Naive thymus-derived CD4-positive, alpha-beta T cell (primary cell): Measurements from ENCODE around the gene PTPRM. TPM values are rescaled to one million over a fixed set of nuclear protein-coding genes. Genes with fewer than 3 reads are reported as not detected.

ENCODE experiments used
- ATAC-seq: fragments of 150-1000 bp; cut with Tn5 transposase; 2 replicates; pipeline ENCODE4 v1.10.0; 2021; ENCODE audit warnings: mild to moderate bottlenecking, moderate library complexity
- CTCF ChIA-PET: fragments of 350-600 bp; sonication (Branson Sonifier 250); formaldehyde crosslinking; loops from one replicate; lab custom pipeline; 2021; ENCODE audit warnings: antibody characterized with exemption; lab: Charles Lee
- POLR2A ChIA-PET: fragments of 350-600 bp; sonication (Branson Sonifier 250); formaldehyde crosslinking; loops from one replicate; lab custom pipeline; 2021; ENCODE audit warnings: antibody characterized with exemption, inconsistent platforms; lab: Charles Lee
- DNase-seq, 9 donors: peaks; one replicate each; pipeline versions ENCODE4 v3.0.0 to v3.0.0-alpha.2; 2020 to 2022; ENCODE audit warnings: mixed read lengths in 1 of 9
- H3K27ac ChIP-seq: one replicate; pipeline ENCODE4 v1.7.0; 2013; ENCODE audit warnings: mild to moderate bottlenecking, low read depth, low read length, moderate library complexity
- H3K27me3 ChIP-seq, 2 donors: one replicate each; pipeline ENCODE4 v1.7.0; 2013; ENCODE audit warnings: low read length in 2 of 2, mild to moderate bottlenecking in 2 of 2, moderate library complexity in 2 of 2; ENCODE audit not compliant: control insufficient read depth in 2 of 2, insufficient read depth in 2 of 2
- H3K36me3 ChIP-seq, 3 experiments: 1 replicate in 2 of 3; 2 replicates in 1 of 3; pipeline ENCODE4 v1.7.0; 2013; ENCODE audit warnings: low read length in 3 of 3, mild to moderate bottlenecking in 3 of 3, moderate library complexity in 1 of 3; ENCODE audit not compliant: insufficient read depth in 3 of 3, control insufficient read depth in 2 of 3
- H3K4me1 ChIP-seq, 2 donors: one replicate each; pipeline ENCODE4 v1.7.0; 2013; ENCODE audit warnings: low read length in 2 of 2, mild to moderate bottlenecking in 2 of 2, moderate library complexity in 1 of 2; ENCODE audit not compliant: control insufficient read depth in 2 of 2, insufficient read depth in 2 of 2
- H3K4me3 ChIP-seq: 2 replicates; pipeline ENCODE4 v1.7.0; 2013; ENCODE audit warnings: mild to moderate bottlenecking, low read length
- H3K9me3 ChIP-seq, 3 experiments: 1 replicate in 2 of 3; 2 replicates in 1 of 3; pipeline ENCODE4 v1.7.0; 2013; ENCODE audit warnings: low read length in 3 of 3; ENCODE audit not compliant: control insufficient read depth in 2 of 3
- H3K27ac Mint-ChIP-seq, 9 donors: one replicate each; pipeline ENCODE4 v1.8.0; 2020 to 2022; ENCODE audit warnings: mixed read lengths in 9 of 9, mild to moderate bottlenecking in 8 of 9, moderate library complexity in 5 of 9, inconsistent platforms in 2 of 9
- H3K27me3 Mint-ChIP-seq, 5 donors: one replicate each; pipeline ENCODE4 v1.8.0; 2021 to 2022; ENCODE audit warnings: mixed read lengths in 5 of 5, mild to moderate bottlenecking in 1 of 5
- H3K36me3 Mint-ChIP-seq, 5 donors: one replicate each; pipeline ENCODE4 v1.8.0; 2020 to 2022; ENCODE audit warnings: mixed read lengths in 5 of 5, mild to moderate bottlenecking in 3 of 5, inconsistent platforms in 1 of 5
- H3K4me1 Mint-ChIP-seq, 7 donors: one replicate each; pipeline ENCODE4 v1.8.0; 2020 to 2022; ENCODE audit warnings: mixed read lengths in 7 of 7, mild to moderate bottlenecking in 3 of 7, inconsistent platforms in 1 of 7
- H3K4me3 Mint-ChIP-seq, 10 donors: one replicate each; pipeline ENCODE4 v1.8.0; 2020 to 2022; ENCODE audit warnings: mild to moderate bottlenecking in 10 of 10, mixed read lengths in 10 of 10, moderate library complexity in 6 of 10, inconsistent platforms in 2 of 10
- H3K9me3 Mint-ChIP-seq, 11 donors: one replicate each; pipeline ENCODE4 v1.8.0; 2020 to 2022; ENCODE audit warnings: mixed read lengths in 11 of 11, mild to moderate bottlenecking in 4 of 11, inconsistent platforms in 1 of 11, moderate library complexity in 1 of 11
- intact Hi-C, 2 donors: fragments of 100-400 bp; cut with micrococcal nuclease; formaldehyde crosslinking; loops; one replicate each; pipeline ENCODE4 v1.15.1; 2023
- polyA plus RNA-seq, 2 donors: library from polyadenylated mRNA; unstranded; fragments of 300-500 nt; fragmentation: Illumina TruSeq; gene quantifications; one replicate each; pipeline ENCODE4 v1.2.3, GENCODE V29; 2021
- total RNA-seq, 6 experiments: library from RNA in 5 of 6; stranded (reverse) in 5 of 6; gene quantifications; 1 replicate in 5 of 6; 2 replicates in 1 of 6; pipeline ENCODE4 v1.2.3 and lab custom pipeline; 2021 to 2026

The PTPRM gene
- total and polyA plus RNA-seq, 7 experiments from 2014 or later: 3.8 to 21.2 (median 8.4) TPM

- ATAC-seq: no peak
- Histone ChIP-seq H3K4me1 (no peaks in the 10 kb centered on the region), H3K4me3 (no peak overlapping the region), H3K9me3 (no peaks in the 10 kb centered on the region), H3K27ac (no peak overlapping the region), H3K36me3 (no peaks in the 10 kb centered on the region), H3K27me3 (no peaks in the 10 kb centered on the region)
- Mint-ChIP-seq H3K27ac (no peak overlapping the region), H3K27me3 (no peaks in the 10 kb centered on the region), H3K4me3 (no peak overlapping the region), H3K4me1 (no peaks in the 10 kb centered on the region), H3K9me3 (peaks cover 0 to 2% (median 0%) of the 10 kb centered on the region in 11 donors), H3K36me3 (peaks cover 0 to 30% (median 8%) of the 10 kb centered on the region in 5 donors)
- ChIA-PET POLR2A (no interaction called here), CTCF (no interaction called here)
- no peak for DNase-seq
- intact Hi-C loops: no loop called here
Measured at GRCh38 chr18:8249811-8250210, 682.7 kb downstream of the PTPRM start.

GRCh38 chr18:8252371-8252770, 685.3 kb downstream of the PTPRM start:
- Mint-ChIP-seq H3K27ac (no peak overlapping the region), H3K36me3 (peaks cover 0 to 32% (median 8%) of the 10 kb centered on the region in 5 donors)
- CTCF ChIA-PET: no interaction called here

GRCh38 chr18:8253944-8254343, 686.8 kb downstream of the PTPRM start:
- POLR2A ChIA-PET: no interaction called here
- Histone ChIP-seq H3K4me1 (no peaks in the 10 kb centered on the region), H3K4me3 (no peak overlapping the region), H3K27ac (no peak overlapping the region), H3K27me3 (no peaks in the 10 kb centered on the region), H3K9me3 (no peaks in the 10 kb centered on the region), H3K36me3 (no peaks in the 10 kb centered on the region)
- ATAC-seq (no peak), DNase-seq (no peak)
- intact Hi-C loops: no loop called here
- no peak overlapping the region for H3K27ac Mint-ChIP-seq
- no peak overlapping the region for H3K4me3 Mint-ChIP-seq
- H3K27me3 Mint-ChIP-seq: peaks cover 0 to 3% (median 0%) of the 10 kb centered on the region in 5 donors
- CTCF ChIA-PET: no interaction called here
- H3K36me3 Mint-ChIP-seq: peaks cover 0 to 28% (median 3%) of the 10 kb centered on the region in 5 donors
- H3K9me3 Mint-ChIP-seq: peaks cover 0 to 8% (median 0%) of the 10 kb centered on the region in 11 donors
- H3K4me1 Mint-ChIP-seq: no peaks in the 10 kb centered on the region

More at GRCh38 chr18:8252371-8252770, 685.3 kb downstream of the PTPRM start:
- H3K27me3 Mint-ChIP-seq: peaks cover 0 to 3% (median 0%) of the 10 kb centered on the region in 5 donors
- intact Hi-C loops: no loop called here
- peaks cover 0 to 5% (median 0%) of the 10 kb centered on the region in 11 donors for H3K9me3 Mint-ChIP-seq
- DNase-seq (no peak), ATAC-seq (no peak)
- no peaks in the 10 kb centered on the region for H3K36me3 ChIP-seq
- H3K27ac ChIP-seq: no peak overlapping the region
- H3K27me3 ChIP-seq: no peaks in the 10 kb centered on the region
- H3K4me3 ChIP-seq: no peak overlapping the region
- no peaks in the 10 kb centered on the region for H3K4me1 Mint-ChIP-seq
- H3K4me3 Mint-ChIP-seq: no peak overlapping the region
- no peaks in the 10 kb centered on the region for H3K4me1 ChIP-seq
- POLR2A ChIA-PET: no interaction called here
- no peaks in the 10 kb centered on the region for H3K9me3 ChIP-seq

- Mint-ChIP-seq H3K27me3 (peaks cover 0 to 3% (median 0%) of the 10 kb centered on the region in 5 donors), H3K4me3 (no peak overlapping the region), H3K36me3 (peaks cover 0 to 24% (median 3%) of the 10 kb centered on the region in 5 donors), H3K9me3 (peaks cover 0 to 8% (median 0%) of the 10 kb centered on the region in 11 donors), H3K4me1 (no peaks in the 10 kb centered on the region), H3K27ac (no peak overlapping the region)
- Histone ChIP-seq H3K36me3 (no peaks in the 10 kb centered on the region), H3K4me3 (no peak overlapping the region), H3K9me3 (no peaks in the 10 kb centered on the region), H3K27me3 (no peaks in the 10 kb centered on the region), H3K27ac (no peak overlapping the region), H3K4me1 (no peaks in the 10 kb centered on the region)
- CTCF ChIA-PET: no interaction called here
- POLR2A ChIA-PET: no interaction called here
- DNase-seq (no peak), ATAC-seq (no peak)
- intact Hi-C loops: no loop called here
Measured at GRCh38 chr18:8254654-8255053, 687.5 kb downstream of the PTPRM start.

GRCh38 chr18:8257851-8258434, 690.8 kb downstream of the PTPRM start:
- Mint-ChIP-seq H3K4me3 (no peak overlapping the region), H3K4me1 (no peaks in the 10 kb centered on the region), H3K27ac (peak overlapping the region in 1 of 9 donors; percentile 24), H3K36me3 (peaks cover 0 to 28% (median 12%) of the 10 kb centered on the region in 5 donors), H3K9me3 (peaks cover 0 to 12% (median 0%) of the 10 kb centered on the region in 11 donors), H3K27me3 (peaks cover 0 to 9% (median 0%) of the 10 kb centered on the region in 5 donors)
- Histone ChIP-seq H3K4me1 (no peaks in the 10 kb centered on the region), H3K27ac (no peak overlapping the region), H3K9me3 (no peaks in the 10 kb centered on the region), H3K27me3 (no peaks in the 10 kb centered on the region), H3K36me3 (no peaks in the 10 kb centered on the region), H3K4me3 (no peak overlapping the region)
- ATAC-seq (no peak), DNase-seq (no peak)
- POLR2A ChIA-PET: no interaction called here
- CTCF ChIA-PET: no interaction called here
- intact Hi-C loops: no loop called here

- Histone ChIP-seq H3K27me3 (no peaks in the 10 kb centered on the region), H3K4me3 (no peak overlapping the region), H3K36me3 (no peaks in the 10 kb centered on the region), H3K9me3 (no peaks in the 10 kb centered on the region), H3K27ac (no peak overlapping the region), H3K4me1 (no peaks in the 10 kb centered on the region)
- intact Hi-C loops: no loop called here
- DNase-seq: no peak
- Mint-ChIP-seq H3K9me3 (peaks cover 0 to 12% (median 0%) of the 10 kb centered on the region in 11 donors), H3K36me3 (peaks cover 0 to 28% (median 10%) of the 10 kb centered on the region in 5 donors), H3K27ac (no peak overlapping the region), H3K4me3 (no peak overlapping the region), H3K4me1 (no peaks in the 10 kb centered on the region), H3K27me3 (peaks cover 0 to 9% (median 0%) of the 10 kb centered on the region in 5 donors)
- no peak for ATAC-seq
- ChIA-PET POLR2A (no interaction called here), CTCF (no interaction called here)
Measured at GRCh38 chr18:8260319-8260718, 693.2 kb downstream of the PTPRM start.

- Mint-ChIP-seq H3K27me3 (peaks cover 0 to 9% (median 0%) of the 10 kb centered on the region in 5 donors), H3K27ac (no peak overlapping the region), H3K4me1 (no peaks in the 10 kb centered on the region), H3K9me3 (peaks cover 0 to 12% (median 0%) of the 10 kb centered on the region in 11 donors), H3K36me3 (peaks cover 0 to 24% (median 10%) of the 10 kb centered on the region in 5 donors), H3K4me3 (no peak overlapping the region)
- H3K4me3 ChIP-seq: no peak overlapping the region
- H3K4me1 ChIP-seq: no peaks in the 10 kb centered on the region
- no peak for ATAC-seq
- intact Hi-C loops: no loop called here
- H3K36me3 ChIP-seq: no peaks in the 10 kb centered on the region
- POLR2A ChIA-PET: no interaction called here
- no peak for DNase-seq
- no peaks in the 10 kb centered on the region for H3K9me3 ChIP-seq
- no peak overlapping the region for H3K27ac ChIP-seq
- CTCF ChIA-PET: no interaction called here
- H3K27me3 ChIP-seq: no peaks in the 10 kb centered on the region
Measured at GRCh38 chr18:8260827-8261226, 693.7 kb downstream of the PTPRM start.
